GM23248 (cell line): Measurements from ENCODE around the gene ST7.

Experiments
- EZH2 ChIP-seq: fragments of 200-600 bp; sonication (generic); IDR thresholded peaks from 2 replicates; pipeline ENCODE4 v1.6.1; 2018; ENCODE audit warnings: antibody characterized with exemption, mild to moderate bottlenecking; ENCODE audit not compliant: insufficient read depth, poor library complexity, severe bottlenecking
- EZH2phosphoT487 ChIP-seq: fragments of 200-600 bp; sonication (generic); IDR thresholded peaks from 2 replicates; pipeline ENCODE4 v1.6.1; 2018; ENCODE audit warnings: antibody characterized with exemption, moderate library complexity, mild to moderate bottlenecking, low read depth; ENCODE audit not compliant: insufficient read depth

GRCh38 chr7:117165656-117166055 is 212.4 kb downstream of the ST7 start:
- TF ChIP-seq EZH2 (no peak), EZH2phosphoT487 (no peak)
